Glutamatergic neuron (in vitro differentiated cells): Measurements from ENCODE around the gene MALAT1. TPM values are rescaled to one million over a fixed set of nuclear protein-coding genes. Genes with fewer than 3 reads are reported as not detected.
A peak's percentile ranks its signal among the peaks of the same experiment; 100 is the strongest.

ENCODE experiments used
- DNase-seq: peaks from one replicate; pipeline ENCODE4 v3.0.0; 2022
- H3K27ac Mint-ChIP-seq: one replicate; pipeline ENCODE4 v1.8.0; 2020; ENCODE audit warnings: mild to moderate bottlenecking, mixed read lengths, inconsistent platforms; ENCODE audit not compliant: unreplicated experiment
- H3K27me3 Mint-ChIP-seq: one replicate; pipeline ENCODE4 v1.8.0; 2020; ENCODE audit warnings: mild to moderate bottlenecking, moderate library complexity, mixed read lengths, inconsistent platforms; ENCODE audit not compliant: unreplicated experiment
- H3K36me3 Mint-ChIP-seq: one replicate; pipeline ENCODE4 v1.8.0; 2020; ENCODE audit warnings: mild to moderate bottlenecking, mixed read lengths, inconsistent platforms; ENCODE audit not compliant: unreplicated experiment
- H3K4me1 Mint-ChIP-seq: one replicate; pipeline ENCODE4 v1.8.0; 2020; ENCODE audit warnings: mild to moderate bottlenecking, low read depth, mixed read lengths, inconsistent platforms; ENCODE audit not compliant: unreplicated experiment
- H3K4me3 Mint-ChIP-seq: one replicate; pipeline ENCODE4 v1.8.0; 2020; ENCODE audit warnings: mild to moderate bottlenecking, mixed read lengths, inconsistent platforms; ENCODE audit not compliant: unreplicated experiment
- H3K9me3 Mint-ChIP-seq: one replicate; pipeline ENCODE4 v1.8.0; 2020; ENCODE audit warnings: mild to moderate bottlenecking, moderate library complexity, mixed read lengths, inconsistent platforms; ENCODE audit not compliant: unreplicated experiment
- total RNA-seq: library from RNA; stranded (reverse); fragmentation: NEBNext Ultra II Directional; extraction: Animal tissue kit (Norgen Biotek cat#: 25700); gene quantifications from one replicate; pipeline ENCODE4 v1.2.1, GENCODE V29; 2021; ENCODE audit not compliant: unreplicated experiment
- TF ChIP-seq, protein P1 (sequence below): fragments of 200-600 bp; sonication (generic); IDR thresholded peaks from one replicate; pipeline ENCODE4 v1.5.0; 2021; ENCODE audit not compliant: partially characterized antibody, unreplicated experiment

Gene MALAT1
- total RNA-seq, 1 donor from 2014 or later, result 18,218 TPM

DNA sequence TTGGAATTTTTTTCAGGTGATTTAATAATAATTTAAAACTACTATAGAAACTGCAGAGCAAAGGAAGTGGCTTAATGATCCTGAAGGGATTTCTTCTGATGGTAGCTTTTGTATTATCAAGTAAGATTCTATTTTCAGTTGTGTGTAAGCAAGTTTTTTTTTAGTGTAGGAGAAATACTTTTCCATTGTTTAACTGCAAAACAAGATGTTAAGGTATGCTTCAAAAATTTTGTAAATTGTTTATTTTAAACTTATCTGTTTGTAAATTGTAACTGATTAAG lies 3.4 kb downstream of the MALAT1 start:
- no peak overlapping the region for H3K4me3 Mint-ChIP-seq
- H3K9me3 Mint-ChIP-seq, result peaks cover 50% of the 10 kb centered on the region
- DNase-seq, result no peak
- H3K27me3 Mint-ChIP-seq, result peaks cover 22% of the 10 kb centered on the region
- H3K36me3 Mint-ChIP-seq, result peaks cover 30% of the 10 kb centered on the region
- TF ChIP-seq, protein P1, sequence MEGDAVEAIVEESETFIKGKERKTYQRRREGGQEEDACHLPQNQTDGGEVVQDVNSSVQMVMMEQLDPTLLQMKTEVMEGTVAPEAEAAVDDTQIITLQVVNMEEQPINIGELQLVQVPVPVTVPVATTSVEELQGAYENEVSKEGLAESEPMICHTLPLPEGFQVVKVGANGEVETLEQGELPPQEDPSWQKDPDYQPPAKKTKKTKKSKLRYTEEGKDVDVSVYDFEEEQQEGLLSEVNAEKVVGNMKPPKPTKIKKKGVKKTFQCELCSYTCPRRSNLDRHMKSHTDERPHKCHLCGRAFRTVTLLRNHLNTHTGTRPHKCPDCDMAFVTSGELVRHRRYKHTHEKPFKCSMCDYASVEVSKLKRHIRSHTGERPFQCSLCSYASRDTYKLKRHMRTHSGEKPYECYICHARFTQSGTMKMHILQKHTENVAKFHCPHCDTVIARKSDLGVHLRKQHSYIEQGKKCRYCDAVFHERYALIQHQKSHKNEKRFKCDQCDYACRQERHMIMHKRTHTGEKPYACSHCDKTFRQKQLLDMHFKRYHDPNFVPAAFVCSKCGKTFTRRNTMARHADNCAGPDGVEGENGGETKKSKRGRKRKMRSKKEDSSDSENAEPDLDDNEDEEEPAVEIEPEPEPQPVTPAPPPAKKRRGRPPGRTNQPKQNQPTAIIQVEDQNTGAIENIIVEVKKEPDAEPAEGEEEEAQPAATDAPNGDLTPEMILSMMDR, result no peak
- H3K27ac Mint-ChIP-seq, result peak overlapping the region; percentile 89
- peaks cover 22% of the 10 kb centered on the region for H3K4me1 Mint-ChIP-seq

- Mint-ChIP-seq H3K4me3 (no peak overlapping the region), H3K4me1 (peaks cover 25% of the 10 kb centered on the region), H3K27me3 (peaks cover 24% of the 10 kb centered on the region), H3K36me3 (peaks cover 30% of the 10 kb centered on the region), H3K27ac (peak overlapping the region; percentile 89), H3K9me3 (peaks cover 48% of the 10 kb centered on the region)
- DNase-seq, result no peak
- TF ChIP-seq, protein P1, result no peak
These were observed 3.9 kb downstream of the MALAT1 start for GRCh38 chr11:65502555-65503367.

DNA sequence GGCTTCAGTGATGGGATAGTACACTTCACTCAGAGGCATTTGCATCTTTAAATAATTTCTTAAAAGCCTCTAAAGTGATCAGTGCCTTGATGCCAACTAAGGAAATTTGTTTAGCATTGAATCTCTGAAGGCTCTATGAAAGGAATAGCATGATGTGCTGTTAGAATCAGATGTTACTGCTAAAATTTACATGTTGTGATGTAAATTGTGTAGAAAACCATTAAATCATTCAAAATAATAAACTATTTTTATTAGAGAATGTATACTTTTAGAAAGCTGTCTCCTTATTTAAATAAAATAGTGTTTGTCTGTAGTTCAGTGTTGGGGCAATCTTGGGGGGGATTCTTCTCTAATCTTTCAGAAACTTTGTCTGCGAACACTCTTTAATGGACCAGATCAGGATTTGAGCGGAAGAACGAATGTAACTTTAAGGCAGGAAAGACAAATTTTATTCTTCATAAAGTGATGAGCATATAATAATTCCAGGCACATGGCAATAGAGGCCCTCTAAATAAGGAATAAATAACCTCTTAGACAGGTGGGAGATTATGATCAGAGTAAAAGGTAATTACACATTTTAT lies 4.6 kb downstream of the MALAT1 start:
- Mint-ChIP-seq H3K27me3 (peaks cover 22% of the 10 kb centered on the region), H3K4me1 (peaks cover 25% of the 10 kb centered on the region), H3K27ac (peak overlapping the region; percentile 70), H3K4me3 (no peak overlapping the region), H3K36me3 (peaks cover 30% of the 10 kb centered on the region), H3K9me3 (peaks cover 45% of the 10 kb centered on the region)
- TF ChIP-seq, protein P1, result no peak
- DNase-seq, result no peak

GRCh38 chr11:65503949-65504673 lies 5.3 kb downstream of the MALAT1 start:
- Mint-ChIP-seq H3K4me1 (peaks cover 23% of the 10 kb centered on the region), H3K27me3 (peaks cover 24% of the 10 kb centered on the region), H3K36me3 (peaks cover 30% of the 10 kb centered on the region), H3K4me3 (no peak overlapping the region), H3K9me3 (peaks cover 45% of the 10 kb centered on the region), H3K27ac (peak overlapping the region; percentile 84)
- TF ChIP-seq, protein P1, result no peak
- DNase-seq, result no peak
